Activated CD4-positive, alpha-beta T cell treated with anti-CD3 and anti-CD28 coated beads for 36 hours (primary cell): ENCODE results near the gene HSD3B2. TPM values are rescaled to one million over a fixed set of nuclear protein-coding genes. Genes with fewer than 3 reads are reported as not detected.

Source experiments
- ATAC-seq: fragments of 200-7000 bp; cut with Tn5 transposase; one replicate; pipeline ENCODE4 v1.10.0; 2021; ENCODE audit warnings: mild to moderate bottlenecking, moderate library complexity
- CTCF ChIA-PET: fragments of 350-600 bp; sonication (Branson Sonifier 250); formaldehyde crosslinking; loops from one replicate; lab custom pipeline; 2021; ENCODE audit warnings: antibody characterized with exemption; lab: Charles Lee
- POLR2A ChIA-PET: fragments of 350-600 bp; sonication (Branson Sonifier 250); formaldehyde crosslinking; loops from one replicate; lab custom pipeline; 2021; ENCODE audit warnings: antibody characterized with exemption, inconsistent platforms; lab: Charles Lee
- DNase-seq: peaks from one replicate; pipeline ENCODE4 v3.0.0-alpha.2; 2020
- H3K27ac Mint-ChIP-seq: one replicate; pipeline ENCODE4 v1.8.0; 2021; ENCODE audit warnings: mixed read lengths
- H3K27me3 Mint-ChIP-seq: one replicate; pipeline ENCODE4 v1.8.0; 2021; ENCODE audit warnings: mixed read lengths
- H3K36me3 Mint-ChIP-seq: one replicate; pipeline ENCODE4 v1.8.0; 2021; ENCODE audit warnings: low read depth, mixed read lengths
- H3K4me1 Mint-ChIP-seq: one replicate; pipeline ENCODE4 v1.8.0; 2021; ENCODE audit warnings: mixed read lengths
- H3K4me3 Mint-ChIP-seq: one replicate; pipeline ENCODE4 v1.8.0; 2021; ENCODE audit warnings: mild to moderate bottlenecking, moderate library complexity, mixed read lengths
- H3K9me3 Mint-ChIP-seq: one replicate; pipeline ENCODE4 v1.8.0; 2021; ENCODE audit warnings: low read depth, mixed read lengths
- intact Hi-C, 2 experiments: fragments of 100-400 bp; cut with DNase I in 1 of 2; cut with micrococcal nuclease in 1 of 2; formaldehyde crosslinking; loops; one replicate each; pipeline versions ENCODE4 v1.14.2 to v1.15.1; 2022 to 2024; cut with DNase I, micrococcal nuclease
- total RNA-seq, 2 experiments: library from RNA; stranded (reverse); gene quantifications; one replicate each; pipeline ENCODE4 v1.2.3, GENCODE V29; 2021

Gene HSD3B2
- total RNA-seq, 2 experiments from 2014 or later = not detected

GRCh38 chr1:119397986-119398385 lies 17.0 kb upstream of the HSD3B2 start:
- no peak for DNase-seq
- Mint-ChIP-seq H3K27me3 (peaks cover 12% of the 10 kb centered on the region), H3K4me3 (no peak overlapping the region), H3K36me3 (no peaks in the 10 kb centered on the region), H3K4me1 (no peaks in the 10 kb centered on the region), H3K27ac (no peak overlapping the region), H3K9me3 (no peaks in the 10 kb centered on the region)
- intact Hi-C loops = no loop called here
- no peak for ATAC-seq
- POLR2A ChIA-PET = no interaction called here
- CTCF ChIA-PET = no interaction called here

- Mint-ChIP-seq H3K27me3 (peaks cover 13% of the 10 kb centered on the region), H3K36me3 (no peaks in the 10 kb centered on the region), H3K4me3 (no peak overlapping the region), H3K27ac (no peak overlapping the region), H3K9me3 (peaks cover 3% of the 10 kb centered on the region), H3K4me1 (no peaks in the 10 kb centered on the region)
- ChIA-PET CTCF (no interaction called here), POLR2A (no interaction called here)
- ATAC-seq (no peak), DNase-seq (no peak)
- intact Hi-C loops = no loop called here
These were observed 10.2 kb upstream of the HSD3B2 start for GRCh38 chr1:119404736-119405135.

GRCh38 chr1:119409731-119410130 lies 5.2 kb upstream of the HSD3B2 start:
- ATAC-seq (no peak), DNase-seq (no peak)
- Mint-ChIP-seq H3K27ac (no peak overlapping the region), H3K27me3 (peaks cover 2% of the 10 kb centered on the region), H3K36me3 (no peaks in the 10 kb centered on the region), H3K4me1 (no peaks in the 10 kb centered on the region), H3K4me3 (no peak overlapping the region), H3K9me3 (peaks cover 3% of the 10 kb centered on the region)
- CTCF ChIA-PET = no interaction called here
- intact Hi-C loops = no loop called here
- POLR2A ChIA-PET = no interaction called here

- ChIA-PET POLR2A (no interaction called here), CTCF (no interaction called here)
- no peak for DNase-seq
- peaks cover 3% of the 10 kb centered on the region for H3K9me3 Mint-ChIP-seq
- no peaks in the 10 kb centered on the region for H3K4me1 Mint-ChIP-seq
- H3K27ac Mint-ChIP-seq = no peak overlapping the region
- intact Hi-C loops = no loop called here
- no peak for ATAC-seq
- no peaks in the 10 kb centered on the region for H3K27me3 Mint-ChIP-seq
- no peaks in the 10 kb centered on the region for H3K36me3 Mint-ChIP-seq
- no peak overlapping the region for H3K4me3 Mint-ChIP-seq
These were observed 4.0 kb upstream of the HSD3B2 start for GRCh38 chr1:119410961-119411360.

- Mint-ChIP-seq H3K27me3 (no peaks in the 10 kb centered on the region), H3K4me1 (no peaks in the 10 kb centered on the region), H3K9me3 (no peaks in the 10 kb centered on the region), H3K4me3 (no peak overlapping the region), H3K36me3 (no peaks in the 10 kb centered on the region), H3K27ac (no peak overlapping the region)
- DNase-seq (no peak), ATAC-seq (no peak)
- intact Hi-C loops = no loop called here
- ChIA-PET CTCF (no interaction called here), POLR2A (no interaction called here)
These were observed 1.2 kb downstream of the HSD3B2 start for GRCh38 chr1:119416006-119416640.

GRCh38 chr1:119419109-119419508 lies 4.2 kb downstream of the HSD3B2 start:
- H3K4me3 Mint-ChIP-seq = no peak overlapping the region
- H3K36me3 Mint-ChIP-seq = no peaks in the 10 kb centered on the region
- no peaks in the 10 kb centered on the region for H3K4me1 Mint-ChIP-seq
- H3K27me3 Mint-ChIP-seq = no peaks in the 10 kb centered on the region
- H3K9me3 Mint-ChIP-seq = no peaks in the 10 kb centered on the region
- ChIA-PET POLR2A (no interaction called here), CTCF (no interaction called here)
- intact Hi-C loops = no loop called here
- no peak for DNase-seq
- H3K27ac Mint-ChIP-seq = no peak overlapping the region
- no peak for ATAC-seq

GRCh38 chr1:119420638-119421037 lies 5.7 kb downstream of the HSD3B2 start:
- POLR2A ChIA-PET = no interaction called here
- CTCF ChIA-PET = no interaction called here
- no peak for ATAC-seq
- no peaks in the 10 kb centered on the region for H3K9me3 Mint-ChIP-seq
- H3K27ac Mint-ChIP-seq = no peak overlapping the region
- H3K4me3 Mint-ChIP-seq = no peak overlapping the region
- no peaks in the 10 kb centered on the region for H3K27me3 Mint-ChIP-seq
- H3K36me3 Mint-ChIP-seq = no peaks in the 10 kb centered on the region
- no peaks in the 10 kb centered on the region for H3K4me1 Mint-ChIP-seq
- no peak for DNase-seq
- intact Hi-C loops = no loop called here

- POLR2A ChIA-PET = no interaction called here
- Mint-ChIP-seq H3K36me3 (no peaks in the 10 kb centered on the region), H3K27ac (no peak overlapping the region), H3K4me3 (no peak overlapping the region), H3K9me3 (no peaks in the 10 kb centered on the region), H3K27me3 (peaks cover 3% of the 10 kb centered on the region), H3K4me1 (no peaks in the 10 kb centered on the region)
- DNase-seq (no peak), ATAC-seq (no peak)
- intact Hi-C loops = no loop called here
- CTCF ChIA-PET = no interaction called here
These were observed 7.7 kb downstream of the HSD3B2 start for GRCh38 chr1:119422631-119423030.

- DNase-seq (no peak), ATAC-seq (no peak)
- H3K9me3 Mint-ChIP-seq = no peaks in the 10 kb centered on the region
- H3K4me1 Mint-ChIP-seq = no peaks in the 10 kb centered on the region
- POLR2A ChIA-PET = no interaction called here
- CTCF ChIA-PET = no interaction called here
- no peak overlapping the region for H3K27ac Mint-ChIP-seq
- peaks cover 10% of the 10 kb centered on the region for H3K27me3 Mint-ChIP-seq
- H3K4me3 Mint-ChIP-seq = no peak overlapping the region
- no peaks in the 10 kb centered on the region for H3K36me3 Mint-ChIP-seq
- intact Hi-C loops = no loop called here
These were observed 14.0 kb downstream of the HSD3B2 start for GRCh38 chr1:119428991-119429390.

GRCh38 chr1:119429687-119430086 lies 14.7 kb downstream of the HSD3B2 start:
- no peak overlapping the region for H3K27ac Mint-ChIP-seq
- no peaks in the 10 kb centered on the region for H3K36me3 Mint-ChIP-seq
- ATAC-seq (no peak), DNase-seq (no peak)
- H3K27me3 Mint-ChIP-seq = peaks cover 10% of the 10 kb centered on the region
- ChIA-PET CTCF (no interaction called here), POLR2A (no interaction called here)
- no peak overlapping the region for H3K4me3 Mint-ChIP-seq
- intact Hi-C loops = no loop called here
- no peaks in the 10 kb centered on the region for H3K9me3 Mint-ChIP-seq
- H3K4me1 Mint-ChIP-seq = no peaks in the 10 kb centered on the region

- no peak for ATAC-seq
- no peak for DNase-seq
- CTCF ChIA-PET = no interaction called here
- peaks cover 10% of the 10 kb centered on the region for H3K27me3 Mint-ChIP-seq
- H3K9me3 Mint-ChIP-seq = no peaks in the 10 kb centered on the region
- POLR2A ChIA-PET = no interaction called here
- intact Hi-C loops = no loop called here
- H3K4me3 Mint-ChIP-seq = no peak overlapping the region
- no peaks in the 10 kb centered on the region for H3K4me1 Mint-ChIP-seq
- H3K36me3 Mint-ChIP-seq = no peaks in the 10 kb centered on the region
- no peak overlapping the region for H3K27ac Mint-ChIP-seq
These were observed 15.5 kb downstream of the HSD3B2 start for GRCh38 chr1:119430486-119430885.

GRCh38 chr1:119431836-119432235 lies 16.9 kb downstream of the HSD3B2 start:
- Mint-ChIP-seq H3K4me1 (no peaks in the 10 kb centered on the region), H3K4me3 (no peak overlapping the region), H3K36me3 (no peaks in the 10 kb centered on the region), H3K9me3 (no peaks in the 10 kb centered on the region), H3K27ac (no peak overlapping the region), H3K27me3 (peaks cover 10% of the 10 kb centered on the region)
- CTCF ChIA-PET = no interaction called here
- intact Hi-C loops = no loop called here
- DNase-seq (no peak), ATAC-seq (no peak)
- POLR2A ChIA-PET = no interaction called here

- CTCF ChIA-PET = no interaction called here
- intact Hi-C loops = no loop called here
- Mint-ChIP-seq H3K4me3 (no peak overlapping the region), H3K4me1 (no peaks in the 10 kb centered on the region), H3K9me3 (no peaks in the 10 kb centered on the region), H3K27ac (no peak overlapping the region), H3K36me3 (no peaks in the 10 kb centered on the region), H3K27me3 (peaks cover 9% of the 10 kb centered on the region)
- DNase-seq (no peak), ATAC-seq (no peak)
- POLR2A ChIA-PET = no interaction called here
These were observed 20.1 kb downstream of the HSD3B2 start for GRCh38 chr1:119435052-119435451.
